ENCODE results near the gene CAPN10.

CAPN10 gene

GRCh38 chr2:240644171-240644651, 57.7 kb downstream of the CAPN10 start:
- H3K4me3 ChIP-seq (ENCODE audit: low read depth, low read length): no peak overlapping the region
- in situ Hi-C loops (cut with HindIII; ENCODE audit: low sequenced_read_pairs): no loop called here
- no peak for TF ChIP-seq CTCF (IDR thresholded peaks at IDR 0.05; ENCODE audit: low read depth, low read length, missing control alignments)
- DNase-seq (ENCODE audit: low read depth): no peak

GRCh38 chr2:240644859-240645301, 58.3 kb downstream of the CAPN10 start:
- no peak for DNase-seq (ENCODE audit: low read depth)
- in situ Hi-C loops (cut with HindIII; ENCODE audit: low sequenced_read_pairs): no loop called here
- no peak overlapping the region for H3K4me3 ChIP-seq (ENCODE audit: low read depth, low read length)
- TF ChIP-seq CTCF (IDR thresholded peaks at IDR 0.05; ENCODE audit: low read depth, low read length, missing control alignments): no peak

DNA sequence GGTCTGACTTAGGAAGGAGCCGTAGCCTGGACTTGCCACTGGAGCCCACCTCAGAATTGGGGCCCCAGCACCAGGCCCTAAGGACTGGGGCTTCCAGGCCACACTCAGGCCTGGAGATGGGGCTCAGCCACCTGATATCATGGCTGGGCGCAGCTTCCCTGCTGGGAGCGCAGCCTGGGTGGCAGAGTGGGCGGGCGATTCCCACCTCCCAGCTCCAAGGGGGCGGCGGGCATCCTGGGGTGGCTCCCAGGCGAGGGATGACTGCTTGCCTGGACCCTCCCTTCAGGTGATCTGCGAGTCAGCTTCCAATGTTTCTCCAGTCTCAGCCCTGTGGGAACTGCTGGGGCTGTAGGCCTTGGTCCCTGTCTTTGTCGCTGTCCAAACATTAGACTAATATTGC, 58.8 kb downstream of the CAPN10 start:
- no peak overlapping the region for H3K4me3 ChIP-seq (ENCODE audit: low read depth, low read length)
- no peak for TF ChIP-seq CTCF (IDR thresholded peaks at IDR 0.05; ENCODE audit: low read depth, low read length, missing control alignments)
- no peak for DNase-seq (ENCODE audit: low read depth)
- in situ Hi-C loops (cut with HindIII; ENCODE audit: low sequenced_read_pairs): no loop called here

DNA sequence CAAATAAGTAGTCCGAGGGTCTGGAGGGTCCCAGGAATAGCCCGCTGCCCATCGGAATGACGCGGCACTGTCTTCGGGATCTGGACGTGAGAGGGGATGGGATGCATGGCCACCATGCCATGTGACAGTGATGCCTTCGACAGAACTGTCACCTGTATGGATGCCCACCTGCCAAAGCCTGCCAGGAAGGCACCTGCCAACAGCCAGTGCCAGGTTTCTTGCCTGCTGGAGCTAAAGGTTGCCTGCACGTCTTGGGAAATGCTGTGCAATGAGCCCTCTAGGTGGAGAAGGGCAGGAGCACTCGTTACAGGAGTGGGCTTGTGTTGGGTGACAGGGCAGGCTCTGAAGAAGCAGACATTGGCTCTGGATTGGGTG, 59.3 kb downstream of the CAPN10 start:
- no peak for DNase-seq (ENCODE audit: low read depth)
- in situ Hi-C loops (cut with HindIII; ENCODE audit: low sequenced_read_pairs): no loop called here
- no peak overlapping the region for H3K4me3 ChIP-seq (ENCODE audit: low read depth, low read length)
- TF ChIP-seq CTCF (IDR thresholded peaks at IDR 0.05; ENCODE audit: low read depth, low read length, missing control alignments): no peak

- no peak overlapping the region for H3K4me3 ChIP-seq (ENCODE audit: low read depth, low read length)
- DNase-seq (ENCODE audit: low read depth): no peak
- in situ Hi-C loops (cut with HindIII; ENCODE audit: low sequenced_read_pairs): no loop called here
- TF ChIP-seq CTCF (IDR thresholded peaks at IDR 0.05; ENCODE audit: low read depth, low read length, missing control alignments): no peak
Measured at GRCh38 chr2:240646176-240646899, 59.8 kb downstream of the CAPN10 start.

DNA sequence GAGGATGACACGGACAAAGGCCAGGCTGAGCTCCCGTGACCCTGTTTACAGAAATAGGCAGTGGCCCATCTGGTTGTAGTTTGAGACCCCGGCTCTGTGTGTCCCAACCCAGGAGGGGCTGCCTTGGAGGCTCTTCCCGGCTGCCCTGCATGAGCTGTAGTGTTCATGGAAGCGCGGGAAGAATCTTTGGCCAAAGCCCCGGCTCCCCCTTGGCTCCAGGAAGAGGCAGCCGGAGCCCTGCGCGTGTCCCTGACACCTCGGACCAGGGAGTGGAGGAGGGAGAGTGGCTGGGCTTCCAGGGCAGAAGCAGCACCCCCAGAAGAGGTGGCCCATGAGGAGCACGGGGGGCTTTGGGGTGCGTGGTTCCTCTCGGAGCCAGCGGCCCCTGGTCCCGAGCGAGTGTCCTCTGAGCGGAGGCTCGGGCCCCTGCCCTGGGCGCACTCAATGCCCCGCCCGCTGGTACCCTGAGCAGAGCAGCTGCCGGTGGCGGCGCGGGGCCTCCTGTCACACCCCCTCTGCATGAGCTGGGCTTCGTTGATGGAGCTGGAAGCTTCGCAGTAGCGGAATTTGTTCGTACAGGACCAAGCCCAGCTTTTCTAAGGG, 60.5 kb downstream of the CAPN10 start:
- no peak for DNase-seq (ENCODE audit: low read depth)
- TF ChIP-seq CTCF (IDR thresholded peaks at IDR 0.05; ENCODE audit: low read depth, low read length, missing control alignments): no peak
- in situ Hi-C loops (cut with HindIII; ENCODE audit: low sequenced_read_pairs): no loop called here
- H3K4me3 ChIP-seq (ENCODE audit: low read depth, low read length): no peak overlapping the region

Data from astrocyte of the cerebellum (primary cell).